Mesendoderm (in vitro differentiated cells): Measurements from ENCODE around the gene ALPP. TPM values are rescaled to one million over a fixed set of nuclear protein-coding genes. Genes with fewer than 3 reads are reported as not detected.

ENCODE experiments used
- small RNA-seq: library from polyadenylated mRNA; stranded (forward); fragments of <200 nt; extraction: miRNeasy Mini kit (QIAGEN cat#:217004); gene quantifications from one replicate; pipeline ENCODE3, GENCODE V24; 2013; ENCODE audit not compliant: insufficient read depth

The ALPP gene

Small RNA genes lying within 50 kb of the gene (small RNA-seq; reads per million reads assigned to genes)
- gene AC068134.3 (not detected), gene AC068134.4 (not detected)
